MCF 10A (cell line): ENCODE results near the gene MOB3B. TPM values are rescaled to one million over a fixed set of nuclear protein-coding genes. Genes with fewer than 3 reads are reported as not detected.

Experiments
- BruUV-seq: library from RNA; stranded (reverse); fragments of 400-500 nt; replicated peaks from 2 replicates; lab custom pipeline; 2021; lab: Mats Ljungman, UMichigan
- CTCF ChIA-PET: fragments of 300-600 bp; sonication (Branson Sonifier 250); formaldehyde crosslinking; extraction: SDS; loops from one replicate; lab custom pipeline; 2021; ENCODE audit warnings: antibody characterized with exemption, inconsistent platforms; lab: Yijun Ruan, JAX
- POLR2A ChIA-PET: fragments of 300-600, 350-650 bp; sonication (Branson Sonifier 250); formaldehyde crosslinking; extraction: SDS; loops from one replicate; lab custom pipeline; 2020; ENCODE audit warnings: antibody characterized with exemption, inconsistent platforms; lab: Yijun Ruan, JAX
- DNase-seq: peaks from one replicate; pipeline ENCODE4 v3.0.0-alpha.2; 2018; ENCODE audit not compliant: unreplicated experiment
- H3K27ac Mint-ChIP-seq: one replicate; pipeline ENCODE4 v1.8.0; 2022; ENCODE audit warnings: mild to moderate bottlenecking, low read depth, mixed read lengths; ENCODE audit not compliant: unreplicated experiment
- H3K27me3 Mint-ChIP-seq: one replicate; pipeline ENCODE4 v1.8.0; 2022; ENCODE audit warnings: mixed read lengths; ENCODE audit not compliant: insufficient read depth, unreplicated experiment
- H3K36me3 Mint-ChIP-seq: one replicate; pipeline ENCODE4 v1.8.0; 2022; ENCODE audit warnings: mild to moderate bottlenecking, moderate library complexity, mixed read lengths; ENCODE audit not compliant: insufficient read depth, unreplicated experiment
- H3K4me1 Mint-ChIP-seq: one replicate; pipeline ENCODE4 v1.8.0; 2022; ENCODE audit warnings: mixed read lengths; ENCODE audit not compliant: insufficient read depth, unreplicated experiment
- H3K4me3 Mint-ChIP-seq: one replicate; pipeline ENCODE4 v1.8.0; 2022; ENCODE audit warnings: mild to moderate bottlenecking, moderate library complexity, mixed read lengths; ENCODE audit not compliant: unreplicated experiment
- H3K9me3 Mint-ChIP-seq: one replicate; pipeline ENCODE4 v1.8.0; 2022; ENCODE audit warnings: mixed read lengths; ENCODE audit not compliant: unreplicated experiment
- CTCF ChIP-seq: fragments of 200-600 bp; IDR thresholded peaks from one replicate; pipeline ENCODE4 v1.8.0; 2022; ENCODE audit warnings: antibody characterized with exemption, mild to moderate bottlenecking; ENCODE audit not compliant: unreplicated experiment
- intact Hi-C: fragments of 100-400 bp; cut with micrococcal nuclease; formaldehyde crosslinking; loops from 2 replicates; pipeline ENCODE4 v1.14.1; 2022
- total RNA-seq: library from RNA; stranded (reverse); gene quantifications from 2 replicates; pipeline ENCODE4 v1.2.3, GENCODE V29; 2022

The MOB3B gene
- total RNA-seq, 1 experiment from 2014 or later: 3.7 TPM

- POLR2A ChIA-PET: interaction anchor here (0.9 to 1.9 kb wide), 4 partner anchors 9 to 92 kb away, joined by 3 to 8 read pairs (median 4); no protein-coding TSS in a partner anchor
- no peaks in the 10 kb centered on the region for H3K27me3 Mint-ChIP-seq
- TF ChIP-seq CTCF: no peak
- no peak overlapping the region for H3K4me3 Mint-ChIP-seq
- no peaks in the 10 kb centered on the region for H3K36me3 Mint-ChIP-seq
- DNase-seq: no peak
- no TSS peak for BruUV-seq
- no peak overlapping the region for H3K27ac Mint-ChIP-seq
- H3K4me1 Mint-ChIP-seq: peaks cover 38% of the 10 kb centered on the region
- no peaks in the 10 kb centered on the region for H3K9me3 Mint-ChIP-seq
- intact Hi-C loops: loop anchor here (5.0 kb wide), 1 partner anchor 99 kb away; the partner anchor contains the start of gene MOB3B
- CTCF ChIA-PET: interaction anchor here (0.5 to 1.4 kb wide), 4 partner anchors 46 to 101 kb away, joined by 3 to 4 read pairs (median 3); partner anchors contain the start of gene MOB3B
Measured at GRCh38 chr9:27428551-27428950, 101.1 kb downstream of the MOB3B start.

GRCh38 chr9:27427272-27427643, 102.4 kb downstream of the MOB3B start:
- Mint-ChIP-seq H3K9me3 (no peaks in the 10 kb centered on the region), H3K36me3 (no peaks in the 10 kb centered on the region), H3K4me1 (peaks cover 41% of the 10 kb centered on the region), H3K4me3 (no peak overlapping the region), H3K27me3 (no peaks in the 10 kb centered on the region), H3K27ac (peak overlapping the region; percentile 92)
- peak; percentile 75 for DNase-seq
- ChIA-PET POLR2A (interaction anchor here (0.6 to 2.2 kb wide), 10 partner anchors 9 to 102 kb away, joined by 3 to 9 read pairs (median 4); partner anchors contain the start of gene MOB3B), CTCF (interaction anchor here (1.3 kb wide), 1 partner anchor 94 kb away, joined by 3 read pairs; no protein-coding TSS in a partner anchor)
- intact Hi-C loops: loop anchor here (5.0 kb wide), 1 partner anchor 100 kb away; the partner anchor contains the start of gene MOB3B
- no peak for TF ChIP-seq CTCF
- BruUV-seq: no TSS peak

- ChIA-PET POLR2A (interaction anchor here (0.6 to 2.2 kb wide), 16 partner anchors 9 to 204 kb away, joined by 3 to 9 read pairs (median 4); partner anchors contain the start of gene MOB3B), CTCF (no interaction called here)
- no TSS peak for BruUV-seq
- Mint-ChIP-seq H3K9me3 (no peaks in the 10 kb centered on the region), H3K36me3 (no peaks in the 10 kb centered on the region), H3K4me3 (no peak overlapping the region), H3K27ac (peak overlapping the region; percentile 92), H3K4me1 (peaks cover 47% of the 10 kb centered on the region), H3K27me3 (no peaks in the 10 kb centered on the region)
- no peak for TF ChIP-seq CTCF
- intact Hi-C loops: loop anchor here (5.0 kb wide), 1 partner anchor 101 kb away; the partner anchor contains the start of gene MOB3B
- peak; percentile 42 for DNase-seq
Measured at GRCh38 chr9:27426511-27427271, 102.9 kb downstream of the MOB3B start.
